Muscle of leg (tissue), 11 donors: Measurements from ENCODE around the gene CERS6. TPM values are rescaled to one million over a fixed set of nuclear protein-coding genes. Genes with fewer than 3 reads are reported as not detected.

ENCODE experiments used
- DNase-seq: peaks from one replicate; pipeline ENCODE4 v3.0.0; 2013
- H3K27ac ChIP-seq: one replicate; pipeline ENCODE4 v1.5.1; 2013; ENCODE audit warnings: mild to moderate bottlenecking, low read length, control low read depth
- H3K27me3 ChIP-seq: one replicate; pipeline ENCODE4 v1.6.1; 2013; ENCODE audit warnings: low read length; ENCODE audit not compliant: control insufficient read depth, insufficient read depth
- H3K36me3 ChIP-seq: one replicate; pipeline ENCODE4 v1.6.1; 2013; ENCODE audit warnings: low read length; ENCODE audit not compliant: control insufficient read depth, insufficient read depth
- H3K4me1 ChIP-seq: one replicate; pipeline ENCODE4 v1.6.1; 2013; ENCODE audit warnings: low read length; ENCODE audit not compliant: control insufficient read depth, insufficient read depth
- H3K4me3 ChIP-seq: one replicate; pipeline ENCODE4 v1.5.1; 2013; ENCODE audit warnings: low read length, control low read depth
- H3K9me3 ChIP-seq: replicated peaks from 2 replicates; pipeline ENCODE4 v1.6.1; 2013; ENCODE audit warnings: low read depth, low read length; ENCODE audit not compliant: control insufficient read depth
- WGBS: methylation state at CpG from one replicate; pipeline ENCODE4 v1.1.5; 2013; ENCODE audit warnings: missing lambda C conversion rate; ENCODE audit not compliant: insufficient coverage; 5-methylcytosine and 5-hydroxymethylcytosine counted together
- polyA plus RNA-seq, 8 donors: library from polyadenylated mRNA; unstranded; fragments of 120-200 nt; gene quantifications; one replicate each; pipeline versions ENCODE4 v1.2.1 to v1.2.3, GENCODE V29; 2013; ENCODE audit warnings: inconsistent platforms in 1 of 8, low replicate concordance in 1 of 8; ENCODE audit not compliant: insufficient read length in 8 of 8, insufficient read depth in 1 of 8
- total RNA-seq: library from RNA; stranded (reverse); fragments of 120-200 nt; gene quantifications from one replicate; pipeline ENCODE4 v1.2.4, GENCODE V29; 2013

Gene CERS6
- total and polyA plus RNA-seq, 9 donors, result 21.2 to 54.4 (median 39.0) TPM

DNA sequence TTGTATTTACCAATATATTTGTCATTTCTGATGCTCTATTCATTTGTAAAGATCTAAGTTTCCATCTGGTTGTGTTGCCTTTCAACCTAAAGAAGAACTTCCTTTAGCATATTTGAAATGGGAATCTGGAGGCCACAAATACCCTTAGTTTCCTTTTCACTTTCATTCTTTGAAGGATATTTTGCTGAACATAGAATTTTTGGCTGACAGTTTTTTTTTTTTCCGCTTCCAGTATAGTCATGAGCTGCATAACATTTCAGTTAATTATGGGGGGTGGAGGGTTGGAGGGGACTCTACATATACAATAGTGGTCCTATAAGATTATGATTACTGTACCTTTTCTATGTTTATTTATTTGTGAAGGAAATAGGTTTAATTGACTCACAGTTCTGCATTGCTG lies 83.9 kb downstream of the CERS6 start:
- peaks cover 3% of the 10 kb centered on the region for H3K4me1 ChIP-seq
- H3K4me3 ChIP-seq, result no peak overlapping the region
- no peak for DNase-seq
- H3K27me3 ChIP-seq, result no peaks in the 10 kb centered on the region
- H3K36me3 ChIP-seq, result no peaks in the 10 kb centered on the region
- no peak overlapping the region for H3K27ac ChIP-seq
- H3K9me3 ChIP-seq, result peaks cover 13% of the 10 kb centered on the region
- no CpG with 5 or more reads among the region's 1 CpG for WGBS

DNA sequence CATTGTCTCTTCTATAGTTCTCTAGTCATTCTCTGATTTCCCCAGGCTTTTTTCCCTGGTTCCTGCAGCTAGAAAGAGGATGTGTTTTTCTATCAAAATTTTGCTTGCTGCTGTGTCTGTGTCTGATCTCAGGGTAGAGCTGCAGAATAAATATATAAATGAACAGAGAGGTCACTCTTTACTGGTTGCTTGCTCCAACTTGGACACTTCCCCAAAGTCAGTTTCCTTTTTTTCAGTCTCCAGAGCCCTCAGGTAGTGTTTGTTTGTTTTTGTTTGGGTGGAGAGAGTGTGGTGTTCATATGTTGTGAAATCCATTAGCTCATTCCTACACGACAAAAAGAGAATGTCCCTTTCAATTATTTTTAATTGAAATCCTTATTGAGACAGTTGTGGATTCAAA lies 85.8 kb downstream of the CERS6 start:
- H3K9me3 ChIP-seq, result peaks cover 13% of the 10 kb centered on the region
- WGBS, result no CpG with 5 or more reads among the region's 1 CpG
- H3K27me3 ChIP-seq, result no peaks in the 10 kb centered on the region
- H3K4me3 ChIP-seq, result no peak overlapping the region
- H3K4me1 ChIP-seq, result peaks cover 3% of the 10 kb centered on the region
- DNase-seq, result no peak
- no peaks in the 10 kb centered on the region for H3K36me3 ChIP-seq
- H3K27ac ChIP-seq, result no peak overlapping the region

DNA sequence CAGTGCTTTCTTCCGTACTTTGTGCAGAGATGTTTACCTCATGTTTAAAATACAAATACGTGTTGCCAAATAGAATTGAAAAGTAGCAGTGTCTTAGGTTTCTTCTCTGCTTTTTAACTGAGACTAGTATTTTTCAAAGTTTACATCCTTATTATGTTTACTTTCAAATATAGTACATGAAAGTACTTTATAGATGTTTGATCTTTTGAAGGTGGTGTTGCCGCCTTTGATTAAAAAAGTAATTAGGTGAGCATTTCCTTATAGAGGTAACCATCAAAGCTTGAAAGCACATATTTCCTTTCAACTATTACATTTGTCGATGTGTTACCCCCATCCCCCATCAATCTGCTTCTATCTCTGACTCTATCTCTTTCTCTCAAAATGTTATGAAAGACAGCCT lies 87.0 kb downstream of the CERS6 start:
- H3K9me3 ChIP-seq, result peaks cover 13% of the 10 kb centered on the region
- no peak overlapping the region for H3K4me3 ChIP-seq
- no peak overlapping the region for H3K27ac ChIP-seq
- H3K27me3 ChIP-seq, result no peaks in the 10 kb centered on the region
- WGBS, result no CpG with 5 or more reads among the region's 4 CpGs
- peaks cover 3% of the 10 kb centered on the region for H3K4me1 ChIP-seq
- no peak for DNase-seq
- H3K36me3 ChIP-seq, result peaks cover 5% of the 10 kb centered on the region

DNA sequence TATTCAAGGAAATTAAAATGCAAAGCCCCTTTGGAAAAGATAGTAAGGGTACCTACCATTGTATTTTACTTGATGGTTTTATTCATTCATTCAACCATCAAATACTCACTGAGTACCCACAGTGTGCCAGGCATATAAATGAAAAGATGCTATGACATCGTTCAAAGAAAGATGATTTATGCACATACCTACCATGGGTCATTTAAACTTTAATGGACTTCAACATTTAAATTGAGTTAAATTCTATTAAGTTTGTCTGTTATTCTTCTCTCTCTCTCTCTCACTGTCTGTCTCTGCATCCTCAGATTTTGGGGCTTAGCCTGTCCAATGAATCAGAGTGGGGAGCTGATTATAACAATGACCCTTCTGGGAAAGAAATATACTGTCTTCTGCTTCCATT lies 87.9 kb downstream of the CERS6 start:
- peaks cover 3% of the 10 kb centered on the region for H3K4me1 ChIP-seq
- DNase-seq, result no peak
- H3K27me3 ChIP-seq, result no peaks in the 10 kb centered on the region
- peaks cover 6% of the 10 kb centered on the region for H3K36me3 ChIP-seq
- H3K27ac ChIP-seq, result no peak overlapping the region
- no CpG with 5 or more reads among the region's 1 CpG for WGBS
- peaks cover 13% of the 10 kb centered on the region for H3K9me3 ChIP-seq
- no peak overlapping the region for H3K4me3 ChIP-seq

DNA sequence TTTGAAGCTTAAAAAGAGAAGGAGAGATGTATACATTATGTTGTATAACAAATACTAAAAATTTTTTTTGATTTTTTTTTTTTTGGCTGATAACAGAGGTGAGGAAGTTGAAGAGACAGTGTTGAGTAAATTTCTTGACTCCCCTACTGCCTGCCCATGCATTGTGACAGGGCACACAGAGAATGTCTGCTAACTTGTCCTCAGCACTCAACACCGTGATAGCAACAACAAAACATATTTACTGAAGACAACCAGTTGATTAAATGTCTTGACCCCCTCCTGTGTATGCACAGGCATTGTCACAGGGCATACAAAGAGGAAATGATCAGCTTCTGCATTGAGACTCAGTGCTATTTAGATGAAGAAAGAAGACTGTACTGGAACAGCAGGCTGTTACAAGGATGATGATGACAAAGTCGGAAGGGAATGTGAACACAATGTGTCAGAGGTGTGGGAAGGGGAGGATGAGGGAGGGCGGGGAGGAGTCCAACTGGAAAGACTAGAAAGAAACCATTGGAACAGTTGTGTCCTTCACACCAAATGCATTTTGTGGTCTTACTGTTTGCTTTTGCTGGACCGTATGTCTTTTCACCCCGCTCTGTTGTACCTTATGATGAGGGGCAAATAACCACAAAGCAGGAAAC lies 89.5 kb downstream of the CERS6 start:
- no peaks in the 10 kb centered on the region for H3K9me3 ChIP-seq
- DNase-seq, result no peak
- peaks cover 9% of the 10 kb centered on the region for H3K36me3 ChIP-seq
- no peak overlapping the region for H3K27ac ChIP-seq
- WGBS, result 97% methylated on average over 3 of the region's 5 CpGs
- H3K27me3 ChIP-seq, result no peaks in the 10 kb centered on the region
- peaks cover 3% of the 10 kb centered on the region for H3K4me1 ChIP-seq
- no peak overlapping the region for H3K4me3 ChIP-seq

DNA sequence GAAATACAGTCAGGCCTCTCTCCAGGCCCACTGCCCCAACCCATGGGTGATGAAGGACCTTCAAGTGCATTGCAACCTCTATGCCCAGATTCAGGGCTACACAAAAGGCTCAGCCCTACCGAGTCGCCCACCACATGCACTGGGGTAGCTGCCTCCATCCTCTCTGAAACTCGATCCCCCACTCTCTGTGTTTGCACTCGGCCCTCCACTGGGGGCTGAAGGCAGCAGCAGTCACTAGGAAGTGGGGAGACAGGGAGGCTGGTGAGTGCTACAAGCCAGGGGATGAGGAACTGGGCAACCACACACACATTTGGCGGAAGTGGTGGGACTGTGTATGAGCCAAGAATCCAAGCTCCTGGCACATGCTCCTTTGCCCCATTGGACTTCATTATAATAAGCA lies 94.6 kb downstream of the CERS6 start:
- no peaks in the 10 kb centered on the region for H3K9me3 ChIP-seq
- 60% methylated on average over 1 of the region's 5 CpGs for WGBS
- H3K27me3 ChIP-seq, result no peaks in the 10 kb centered on the region
- H3K4me3 ChIP-seq, result no peak overlapping the region
- H3K27ac ChIP-seq, result no peak overlapping the region
- no peaks in the 10 kb centered on the region for H3K4me1 ChIP-seq
- H3K36me3 ChIP-seq, result peaks cover 9% of the 10 kb centered on the region
- no peak for DNase-seq

DNA sequence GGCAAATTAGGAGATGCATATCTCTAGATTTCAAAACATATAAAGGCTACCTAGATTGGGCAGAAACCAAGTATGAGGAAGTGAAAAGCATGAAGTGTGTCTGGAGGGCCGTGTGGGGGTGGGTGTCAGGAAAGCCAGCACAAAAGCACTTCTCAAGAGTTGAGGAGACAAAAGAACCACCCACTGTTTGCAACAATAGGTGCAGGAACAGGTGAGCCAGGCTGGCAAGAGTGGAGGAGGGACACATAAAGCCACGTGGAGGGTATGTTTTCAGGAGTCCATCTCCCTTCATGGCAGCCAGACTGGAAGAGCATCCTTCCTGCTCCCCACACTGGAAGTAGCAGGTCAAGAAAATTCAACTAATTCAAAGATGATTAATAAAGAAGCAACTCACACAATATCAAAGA lies 96.4 kb downstream of the CERS6 start:
- Histone ChIP-seq H3K27me3 (no peaks in the 10 kb centered on the region), H3K9me3 (no peaks in the 10 kb centered on the region), H3K4me3 (no peak overlapping the region), H3K4me1 (no peaks in the 10 kb centered on the region), H3K27ac (no peak overlapping the region), H3K36me3 (peaks cover 9% of the 10 kb centered on the region)
- DNase-seq, result no peak
- 100% methylated on average over 1 of the region's 2 CpGs for WGBS

DNA sequence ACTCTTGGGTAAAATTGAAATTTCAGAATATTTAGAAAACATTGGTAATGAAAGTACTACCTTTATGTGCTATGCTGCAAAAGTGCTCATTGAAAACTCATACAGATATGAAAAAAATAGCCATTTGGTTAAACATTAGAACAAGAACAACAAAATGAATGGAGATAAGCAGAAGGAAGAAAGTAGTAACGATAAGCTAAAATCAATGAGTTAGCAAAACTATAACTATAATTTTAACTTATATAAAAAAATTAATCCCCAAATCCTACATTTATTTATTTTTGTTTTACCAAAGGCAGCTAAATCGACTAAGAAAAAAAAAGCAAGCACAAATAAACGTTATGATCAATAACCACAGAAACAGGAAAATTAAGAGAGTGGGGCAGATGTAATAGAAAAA lies 99.2 kb downstream of the CERS6 start:
- no peak for DNase-seq
- Histone ChIP-seq H3K9me3 (no peaks in the 10 kb centered on the region), H3K36me3 (peaks cover 2% of the 10 kb centered on the region), H3K4me1 (no peaks in the 10 kb centered on the region), H3K27ac (no peak overlapping the region), H3K4me3 (no peak overlapping the region), H3K27me3 (no peaks in the 10 kb centered on the region)
- WGBS, result no CpG with 5 or more reads among the region's 3 CpGs

DNA sequence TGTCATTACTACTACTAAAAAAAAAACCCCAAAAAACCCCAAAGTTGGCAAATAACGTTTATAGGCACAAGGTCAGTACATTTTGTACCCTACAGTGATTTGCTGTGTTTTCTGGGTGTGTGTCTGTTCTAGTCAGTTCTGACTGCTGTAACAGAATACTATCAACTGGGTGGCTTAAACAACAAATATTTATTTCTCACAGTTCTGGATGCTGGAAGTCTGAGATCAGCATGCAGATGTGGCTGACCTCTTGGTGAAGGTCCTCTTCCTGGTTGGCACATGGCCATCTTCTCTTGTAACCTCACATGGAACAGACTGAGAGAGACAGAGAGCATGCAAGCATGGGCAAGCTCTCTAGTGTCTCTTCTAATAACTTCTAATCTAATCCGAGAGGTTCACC lies 103.1 kb downstream of the CERS6 start:
- H3K27me3 ChIP-seq, result no peaks in the 10 kb centered on the region
- no peak overlapping the region for H3K4me3 ChIP-seq
- H3K4me1 ChIP-seq, result no peaks in the 10 kb centered on the region
- DNase-seq, result no peak
- no peaks in the 10 kb centered on the region for H3K9me3 ChIP-seq
- H3K27ac ChIP-seq, result no peak overlapping the region
- WGBS, result no CpG with 5 or more reads among the region's 2 CpGs
- peaks cover 4% of the 10 kb centered on the region for H3K36me3 ChIP-seq

DNA sequence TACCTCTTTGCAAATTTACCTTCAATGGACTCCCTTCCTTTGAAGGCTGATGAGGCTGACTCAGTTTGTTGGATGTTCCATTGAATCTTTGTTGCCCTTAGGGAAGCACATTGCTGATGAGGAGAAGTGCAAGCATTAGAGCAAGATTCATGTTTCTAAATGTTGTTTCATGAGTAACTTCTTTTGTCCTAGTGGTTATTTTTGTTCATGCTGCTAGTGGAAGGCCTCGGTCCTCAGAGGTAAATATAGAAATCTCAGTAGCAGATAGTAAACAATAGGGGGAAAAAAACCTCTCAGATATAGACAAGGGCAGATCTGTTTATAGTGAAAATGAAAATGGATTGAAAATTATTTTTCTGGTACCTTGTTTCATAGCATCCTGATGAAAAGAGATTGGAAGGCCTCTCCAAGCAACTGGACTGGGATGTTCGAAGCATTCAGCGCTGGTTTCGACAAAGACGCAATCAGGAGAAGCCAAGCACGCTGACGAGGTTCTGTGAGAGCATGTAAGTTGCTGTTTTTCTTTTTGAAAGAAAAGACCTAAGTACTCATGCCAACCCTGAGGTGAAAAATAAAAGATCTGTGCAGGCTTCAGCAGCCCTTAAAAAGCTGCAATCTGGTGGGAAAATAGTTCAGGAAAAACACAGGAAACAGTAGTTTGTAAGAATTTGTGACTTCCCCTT lies 104.9 kb downstream of the CERS6 start:
- Histone ChIP-seq H3K27ac (no peak overlapping the region), H3K4me3 (no peak overlapping the region), H3K4me1 (peaks cover 3% of the 10 kb centered on the region), H3K36me3 (peaks cover 4% of the 10 kb centered on the region), H3K9me3 (no peaks in the 10 kb centered on the region), H3K27me3 (no peaks in the 10 kb centered on the region)
- 92% methylated on average over 6 of the region's 7 CpGs for WGBS
- DNase-seq, result no peak
